HepG2 (cell line): Measurements from ENCODE around the gene PHYH. TPM values are rescaled to one million over a fixed set of nuclear protein-coding genes. Genes with fewer than 3 reads are reported as not detected.

Source experiments
- AGO1 ChIP-seq: fragments of 200-400 bp; formaldehyde crosslinking; IDR thresholded peaks from 2 replicates; pipeline ENCODE4 v1.6.1; 2017; ENCODE audit warnings: mild to moderate bottlenecking, low read depth, low read length, moderate library complexity; ENCODE audit not compliant: poor library complexity, severe bottlenecking
- FOXO1 ChIP-seq: sonication (generic); formaldehyde crosslinking; IDR thresholded peaks from 2 replicates; pipeline ENCODE4 v1.4.0; 2020; ENCODE audit warnings: missing genetic modification reagents
- GPBP1L1 ChIP-seq: sonication (generic); formaldehyde crosslinking; IDR thresholded peaks from 2 replicates; pipeline ENCODE4 v1.5.0; 2020; ENCODE audit warnings: mild to moderate bottlenecking, missing genetic modification reagents
- IKZF1 ChIP-seq: fragments of 450-650 bp; IDR thresholded peaks from 2 replicates; pipeline ENCODE4 v1.7.1; 2016
- MAZ ChIP-seq, 2 experiments: sonication (generic) in 1 of 2; formaldehyde crosslinking in 1 of 2; IDR thresholded peaks; 2 replicates each; pipeline versions ENCODE4 v1.5.0 to v1.6.1; 2012 to 2020; ENCODE audit warnings: low read depth in 2 of 2, mild to moderate bottlenecking in 2 of 2, borderline replicate concordance in 1 of 2, improper control_type of control experiment in 1 of 2, low read length in 1 of 2, missing genetic modification reagents in 1 of 2, moderate library complexity in 1 of 2
- PHF21A ChIP-seq: sonication (generic); formaldehyde crosslinking; IDR thresholded peaks from 2 replicates; pipeline ENCODE4 v1.5.0; 2020; ENCODE audit warnings: mild to moderate bottlenecking, missing genetic modification reagents
- TAF1 ChIP-seq: sonication (generic); formaldehyde crosslinking; IDR thresholded peaks from 2 replicates; pipeline ENCODE4 v1.4.0; 2020; ENCODE audit warnings: missing genetic modification reagents
- ZNF318 ChIP-seq: sonication (generic); formaldehyde crosslinking; IDR thresholded peaks from 2 replicates; pipeline ENCODE4 v1.4.0; 2020; ENCODE audit warnings: mild to moderate bottlenecking, missing genetic modification reagents
- ZNF572 ChIP-seq: sonication (generic); formaldehyde crosslinking; IDR thresholded peaks from 2 replicates; pipeline ENCODE4 v1.5.1; 2020; ENCODE audit warnings: mild to moderate bottlenecking, missing genetic modification reagents
- ZNF576 ChIP-seq: sonication (generic); formaldehyde crosslinking; IDR thresholded peaks from 2 replicates; pipeline ENCODE4 v1.4.0; 2020; ENCODE audit warnings: mild to moderate bottlenecking, missing genetic modification reagents
- ZNF619 ChIP-seq: sonication (generic); formaldehyde crosslinking; IDR thresholded peaks from 2 replicates; pipeline ENCODE4 v1.4.0; 2020; ENCODE audit warnings: mild to moderate bottlenecking, missing genetic modification reagents
- ZNF775 ChIP-seq: sonication (generic); formaldehyde crosslinking; IDR thresholded peaks from 2 replicates; pipeline ENCODE4 v1.4.0; 2020; ENCODE audit warnings: missing genetic modification reagents, mild to moderate bottlenecking, moderate library complexity, borderline replicate concordance
- ZNF788 ChIP-seq: sonication (generic); formaldehyde crosslinking; IDR thresholded peaks from 2 replicates; pipeline ENCODE4 v1.5.0; 2020; ENCODE audit warnings: mild to moderate bottlenecking, missing genetic modification reagents, borderline replicate concordance
- ZNF841 ChIP-seq: sonication (generic); formaldehyde crosslinking; IDR thresholded peaks from 2 replicates; pipeline ENCODE4 v1.8.1; 2023; ENCODE audit warnings: missing genetic modification reagents, borderline replicate concordance
- ZNF883 ChIP-seq: sonication (generic); formaldehyde crosslinking; IDR thresholded peaks from 2 replicates; pipeline ENCODE4 v1.5.1; 2020; ENCODE audit warnings: mild to moderate bottlenecking, missing genetic modification reagents; ENCODE audit errors: not compliant biosample characterization
- polyA plus RNA-seq, 8 experiments: library from polyadenylated mRNA; depleted of rRNA in 3 of 8; stranded (reverse) in 7 of 8; unstranded in 1 of 8; fragments of >200 nt; fragmentation: Illumina TruSeq in 4 of 8; extraction: Trizol in 4 of 8; gene quantifications; 2 replicates each; pipeline versions ENCODE4 v1.2.1 to v1.2.3, GENCODE V29; 2011 to 2016; ENCODE audit warnings: low read depth in 4 of 8, missing spikeins in 1 of 8, mixed read lengths in 1 of 8; ENCODE audit not compliant: insufficient read depth in 1 of 8
- total RNA-seq, 5 experiments: library from RNA; depleted of rRNA; stranded (reverse); fragments of >200 nt; fragmentation: Illumina TruSeq; extraction: Trizol; gene quantifications; 2 replicates each; pipeline ENCODE4 v1.2.3, GENCODE V29; 2016; ENCODE audit warnings: low read depth in 1 of 5
- TF ChIP-seq, protein P1 (sequence below): sonication (generic); formaldehyde crosslinking; conservative IDR thresholded peaks from 2 replicates; pipeline ENCODE4 v1.8.0; 2022; ENCODE audit warnings: missing genetic modification reagents

The PHYH gene
- total and polyA plus RNA-seq, 2 of the 13 experiments (the other 11 are each of a cell fraction or from before 2014, with no cell fraction given), result 27.2 to 34.5 TPM

DNA sequence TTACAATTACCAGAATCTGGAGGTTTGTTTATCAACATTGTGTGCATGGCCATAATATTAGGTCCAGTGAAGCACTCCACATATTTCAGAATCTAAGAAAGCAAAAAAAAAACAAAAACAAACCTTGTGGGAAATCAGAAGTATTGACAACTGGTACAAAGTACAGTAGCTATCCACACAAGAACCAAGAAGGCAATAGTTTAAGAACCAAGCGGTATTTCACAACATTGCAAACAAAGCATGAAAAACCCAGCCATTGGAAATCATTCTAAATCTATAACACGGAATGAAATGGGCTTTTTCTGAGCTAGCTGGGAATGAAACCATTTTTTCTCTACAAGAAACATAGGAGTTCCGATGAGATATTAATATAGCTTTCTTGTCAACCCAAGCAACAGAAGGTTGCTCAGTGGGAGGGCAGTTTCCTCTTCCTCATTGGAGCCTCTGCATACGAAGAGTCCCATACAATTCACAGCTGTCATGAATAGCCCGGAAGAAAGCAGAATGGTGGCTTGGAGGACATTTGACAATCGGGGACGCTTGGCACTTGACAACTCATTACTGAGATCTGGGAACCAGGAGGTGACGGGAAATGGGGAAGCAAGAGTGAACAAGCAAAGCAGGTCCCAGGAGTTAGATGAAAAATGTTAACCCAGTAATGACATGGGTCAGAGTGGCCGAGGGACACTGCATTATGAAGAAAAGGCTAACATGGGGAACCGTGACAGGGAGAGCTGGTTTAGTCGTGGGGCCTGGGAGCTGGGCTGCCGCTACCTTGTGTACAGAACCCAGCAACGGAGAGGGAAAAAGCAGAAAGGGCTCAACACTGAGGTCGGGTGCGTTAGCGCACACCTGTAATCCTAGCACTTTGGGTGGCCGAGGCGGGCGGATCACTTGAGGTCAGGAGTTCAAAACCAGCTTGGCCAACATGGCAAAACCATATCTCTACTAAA is 7.8 kb downstream of the PHYH start (continued):
- no peak for TF ChIP-seq MAZ (IDR thresholded peaks at IDR 0.05; ENCODE audit: borderline replicate concordance, low read depth, low read length)
- TF ChIP-seq MAZ (CRISPR knock-in tag; IDR thresholded peaks at IDR 0.05; ENCODE audit: low read depth), result no peak
- TF ChIP-seq ZNF576 (CRISPR knock-in tag), result no peak
- TF ChIP-seq ZNF775 (CRISPR knock-in tag), result no peak
- TF ChIP-seq ZNF788 (CRISPR knock-in tag), result no peak
- TF ChIP-seq ZNF841, result no peak
- no peak for TF ChIP-seq ZNF318 (CRISPR knock-in tag)
- no peak for TF ChIP-seq ZNF619 (CRISPR knock-in tag)
- TF ChIP-seq IKZF1, result no peak
- no peak for TF ChIP-seq GPBP1L1 (CRISPR knock-in tag)
- no peak for TF ChIP-seq ZNF572
- no peak for TF ChIP-seq TAF1 (CRISPR knock-in tag)
- no peak for TF ChIP-seq AGO1
- no peak for TF ChIP-seq ZNF883 (CRISPR knock-in tag)
- peak; percentile 56; the same call in 1 of the 2 replicates for TF ChIP-seq FOXO1 (CRISPR knock-in tag)
- TF ChIP-seq, protein P1, sequence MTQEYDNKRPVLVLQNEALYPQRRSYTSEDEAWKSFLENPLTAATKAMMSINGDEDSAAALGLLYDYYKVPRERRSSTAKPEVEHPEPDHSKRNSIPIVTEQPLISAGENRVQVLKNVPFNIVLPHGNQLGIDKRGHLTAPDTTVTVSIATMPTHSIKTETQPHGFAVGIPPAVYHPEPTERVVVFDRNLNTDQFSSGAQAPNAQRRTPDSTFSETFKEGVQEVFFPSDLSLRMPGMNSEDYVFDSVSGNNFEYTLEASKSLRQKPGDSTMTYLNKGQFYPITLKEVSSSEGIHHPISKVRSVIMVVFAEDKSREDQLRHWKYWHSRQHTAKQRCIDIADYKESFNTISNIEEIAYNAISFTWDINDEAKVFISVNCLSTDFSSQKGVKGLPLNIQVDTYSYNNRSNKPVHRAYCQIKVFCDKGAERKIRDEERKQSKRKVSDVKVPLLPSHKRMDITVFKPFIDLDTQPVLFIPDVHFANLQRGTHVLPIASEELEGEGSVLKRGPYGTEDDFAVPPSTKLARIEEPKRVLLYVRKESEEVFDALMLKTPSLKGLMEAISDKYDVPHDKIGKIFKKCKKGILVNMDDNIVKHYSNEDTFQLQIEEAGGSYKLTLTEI (CRISPR knock-in tag), result no peak
- TF ChIP-seq PHF21A (CRISPR knock-in tag), result no peak; the same call in 1 of the 2 replicates
